Stimulated activated CD8-positive, alpha-beta memory T cell treated with anti-CD3 and anti-CD28 coated beads, Interleukin-7, amount 100 ng/mL, for 24 hours (primary cell): ENCODE measurements around the gene KIR3DL3.
"Not testable (repeated sequence)": the region's sequence is repeated elsewhere in the genome, so short reads cannot be mapped to it uniquely, and the experiment has no call there.

ENCODE experiments used
- DNase-seq: peaks from one replicate; pipeline ENCODE4 v3.0.0-alpha.2; 2020; ENCODE audit warnings: low read depth

Gene KIR3DL3

DNA sequence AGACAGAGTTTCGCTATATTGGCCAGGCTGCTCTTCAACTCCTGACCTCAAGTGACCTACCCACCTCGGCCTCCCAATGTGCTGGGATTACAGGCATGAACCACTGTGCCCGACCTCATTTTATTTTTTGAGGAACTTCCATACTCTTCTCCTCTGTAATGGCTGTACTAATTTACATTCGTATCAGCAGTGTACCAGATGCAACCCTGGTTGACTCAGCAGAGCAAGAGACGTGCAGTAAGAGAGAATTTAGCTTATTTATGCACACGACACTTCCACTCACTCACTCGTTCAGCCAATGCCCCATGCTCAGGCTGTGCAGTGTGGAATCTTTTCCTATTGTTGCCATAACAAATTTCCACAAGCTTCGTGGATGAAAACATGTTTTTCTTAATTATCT is 6.9 kb downstream of the KIR3DL3 start:
- no peak for DNase-seq

GRCh38 chr19:54738306-54738705 is 14.1 kb downstream of the KIR3DL3 start, which contains the start of gene KIR2DL3:
KIR2DL3 (plus strand) TSS chr19:54738513; CDS start chr19:54738546, 33 bp downstream.
- DNase-seq = not testable (repeated sequence)

GRCh38 chr19:54738715-54739114 is 14.5 kb downstream of the KIR3DL3 start:
- no peak for DNase-seq

GRCh38 chr19:54739587-54740497 is 15.6 kb downstream of the KIR3DL3 start:
- no peak for DNase-seq

- DNase-seq = not testable (repeated sequence)
Observed at GRCh38 chr19:54741950-54742349, 17.7 kb downstream of the KIR3DL3 start.

DNA sequence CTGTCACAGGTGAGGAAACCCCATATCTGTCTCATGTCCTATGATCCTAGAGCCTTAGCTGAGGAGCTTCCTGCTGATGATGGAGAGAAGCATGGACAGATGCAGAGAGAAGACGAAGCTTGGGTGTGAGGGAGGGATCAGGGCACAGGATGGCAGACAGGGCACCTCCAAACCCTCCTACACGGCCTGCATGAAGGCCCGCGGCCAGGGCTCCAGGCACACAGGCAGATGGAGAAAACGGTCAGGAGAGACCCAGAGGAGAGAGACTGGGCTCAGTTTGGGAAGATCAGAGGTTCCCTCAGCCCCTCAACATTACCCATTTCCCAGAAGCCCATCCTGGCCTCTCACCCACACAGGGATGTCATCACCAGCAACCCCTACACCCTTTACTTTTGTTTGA is 19.8 kb downstream of the KIR3DL3 start:
- not testable (repeated sequence) for DNase-seq

DNA sequence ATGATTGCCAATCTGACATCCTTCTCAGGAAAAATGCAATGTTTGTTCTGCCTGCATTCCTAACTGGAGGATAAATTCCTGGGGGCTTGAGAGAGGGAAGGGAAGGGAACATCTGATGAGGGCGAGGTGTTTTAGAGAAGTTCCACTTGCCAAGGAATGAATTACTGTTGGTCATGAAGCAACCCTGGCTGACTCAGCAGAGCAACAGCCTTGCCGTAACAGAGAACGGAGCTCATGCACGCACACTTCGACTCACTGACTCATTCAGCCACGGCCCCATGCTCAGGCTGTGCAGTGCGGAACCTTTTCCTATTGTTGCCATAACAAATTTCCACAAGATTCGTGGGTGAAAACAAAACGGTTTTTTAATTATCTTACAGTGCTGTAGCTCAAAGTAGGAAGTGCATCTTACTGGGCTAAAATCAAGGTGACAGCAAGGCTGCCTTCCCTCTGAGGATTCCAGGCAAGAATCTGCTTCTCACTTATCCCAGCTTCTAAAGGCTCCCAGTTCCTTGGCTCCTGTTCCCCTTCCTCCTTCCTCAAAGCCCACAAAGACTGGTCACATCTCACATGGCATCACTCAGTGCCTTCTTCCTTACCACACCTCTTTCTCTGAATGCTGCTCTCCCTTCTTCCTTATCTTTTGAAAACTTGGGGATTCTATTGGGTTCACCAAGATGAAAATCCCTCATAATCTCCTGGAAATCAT is 23.5 kb downstream of the KIR3DL3 start:
- not testable (repeated sequence) for DNase-seq

- DNase-seq = not testable (repeated sequence)
Observed at GRCh38 chr19:54750276-54750675, 26.0 kb downstream of the KIR3DL3 start.

- DNase-seq = not testable (repeated sequence)
Observed at GRCh38 chr19:54756204-54757110, 32.2 kb downstream of the KIR3DL3 start.

GRCh38 chr19:54758577-54758976 is 34.3 kb downstream of the KIR3DL3 start:
- DNase-seq = not testable (repeated sequence)

- not testable (repeated sequence) for DNase-seq
Observed at GRCh38 chr19:54764219-54764618, 40.0 kb downstream of the KIR3DL3 start.

DNA sequence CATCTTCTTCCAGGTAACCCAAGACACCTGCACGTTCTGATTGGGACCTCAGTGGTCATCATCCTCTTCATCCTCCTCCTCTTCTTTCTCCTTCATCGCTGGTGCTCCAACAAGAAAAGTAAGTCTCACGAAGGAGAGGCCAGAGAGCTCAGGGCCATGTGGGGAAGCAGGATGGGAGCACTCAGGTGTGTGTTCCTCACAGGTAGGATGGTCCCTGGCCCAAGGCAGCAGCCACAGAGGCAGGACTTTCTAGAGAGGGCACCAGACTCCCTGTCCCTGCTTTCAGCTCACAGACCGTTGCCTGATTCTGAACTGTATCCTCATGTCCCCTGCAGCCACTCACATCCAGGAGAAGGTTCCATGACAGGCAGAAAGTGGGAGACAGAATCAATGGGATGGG is 42.2 kb downstream of the KIR3DL3 start:
- not testable (repeated sequence) for DNase-seq

GRCh38 chr19:54769646-54770045 is 45.4 kb downstream of the KIR3DL3 start, which contains the start of gene KIR2DL1:
KIR2DL1 (plus strand) TSS chr19:54769793; CDS start chr19:54769851, 58 bp downstream.
- DNase-seq = not testable (repeated sequence)

DNA sequence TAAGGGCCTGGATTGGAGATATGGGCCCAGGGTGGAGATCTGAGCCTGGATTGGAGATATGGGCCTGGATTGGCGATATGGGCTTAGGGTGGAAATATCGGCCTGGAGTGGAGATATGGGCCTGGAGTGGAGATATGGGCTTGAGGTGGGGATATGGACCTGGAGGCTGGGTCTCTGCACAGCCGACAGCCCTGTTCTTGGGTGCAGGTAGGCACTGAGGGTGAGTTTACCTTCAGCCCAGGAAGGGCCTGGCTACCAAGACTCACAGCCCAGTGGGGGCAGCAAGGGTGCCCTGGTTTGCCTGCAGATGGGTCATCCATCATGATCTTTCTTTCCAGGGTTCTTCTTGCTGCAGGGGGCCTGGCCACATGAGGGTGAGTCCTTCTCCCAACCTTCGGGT is 46.3 kb downstream of the KIR3DL3 start:
- DNase-seq = not testable (repeated sequence)

DNA sequence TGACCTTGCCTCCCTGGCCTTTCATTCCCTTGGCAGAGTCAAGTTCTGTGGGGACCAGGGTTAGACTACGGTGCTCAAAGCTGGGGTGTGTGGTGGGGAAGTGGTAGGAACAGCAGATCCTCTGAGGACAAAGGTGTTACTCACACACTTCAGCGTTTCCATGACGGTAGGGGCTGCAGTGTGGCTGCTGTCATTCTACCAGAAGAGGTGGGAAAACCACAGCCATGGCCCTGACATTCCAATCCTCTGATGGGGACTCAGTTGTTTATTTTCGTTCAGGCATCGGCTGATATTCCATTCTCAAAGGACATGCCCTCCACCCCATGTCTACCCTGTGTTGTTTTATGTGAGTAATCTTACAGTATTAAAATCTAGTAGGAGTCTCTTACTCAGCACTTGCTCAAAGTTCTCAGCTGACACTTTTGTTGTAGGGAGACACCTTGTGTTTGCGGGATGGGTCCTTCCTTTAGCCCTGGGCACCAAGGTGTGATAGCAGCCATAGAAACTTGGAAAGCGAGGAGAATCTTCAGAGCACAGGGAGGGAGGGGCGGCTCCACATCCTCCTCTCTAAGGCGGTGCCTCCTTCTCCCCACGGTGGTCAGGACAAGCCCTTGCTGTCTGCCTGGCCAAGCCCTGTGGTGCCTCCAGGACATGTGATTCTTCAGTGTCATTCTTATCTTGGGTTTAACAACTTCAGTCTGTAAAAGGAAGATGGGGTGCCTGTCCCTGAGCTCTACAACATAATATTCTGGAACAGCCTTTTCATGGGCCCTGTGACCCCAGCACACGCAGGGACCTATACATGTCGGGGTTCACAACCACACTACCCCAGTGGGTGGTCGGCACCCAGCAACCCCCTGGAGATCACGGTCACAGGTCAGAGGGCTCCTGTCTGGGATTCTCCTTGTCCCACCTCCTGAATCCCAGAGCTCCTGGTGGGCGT is 47.0 kb downstream of the KIR3DL3 start:
- not testable (repeated sequence) for DNase-seq

DNA sequence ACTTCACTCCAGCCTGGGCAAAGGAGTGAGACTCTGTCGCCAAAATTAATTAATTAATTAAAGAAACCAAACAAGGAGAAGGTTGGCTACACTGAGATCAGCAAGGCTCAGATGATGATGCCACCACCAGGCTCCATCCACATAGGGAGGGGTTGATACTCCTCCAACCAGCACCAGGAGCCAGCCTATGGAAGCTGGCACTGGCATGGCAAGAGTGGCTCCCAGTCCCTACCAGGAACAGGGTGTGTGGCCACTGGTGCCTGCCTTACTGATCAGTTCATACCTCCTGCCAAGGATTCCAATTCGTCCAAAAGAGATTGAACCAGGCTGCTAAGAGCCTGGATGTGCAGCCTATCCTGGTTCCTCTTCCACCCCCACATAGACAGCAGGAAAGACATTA is 48.4 kb downstream of the KIR3DL3 start:
- DNase-seq = not testable (repeated sequence)

DNA sequence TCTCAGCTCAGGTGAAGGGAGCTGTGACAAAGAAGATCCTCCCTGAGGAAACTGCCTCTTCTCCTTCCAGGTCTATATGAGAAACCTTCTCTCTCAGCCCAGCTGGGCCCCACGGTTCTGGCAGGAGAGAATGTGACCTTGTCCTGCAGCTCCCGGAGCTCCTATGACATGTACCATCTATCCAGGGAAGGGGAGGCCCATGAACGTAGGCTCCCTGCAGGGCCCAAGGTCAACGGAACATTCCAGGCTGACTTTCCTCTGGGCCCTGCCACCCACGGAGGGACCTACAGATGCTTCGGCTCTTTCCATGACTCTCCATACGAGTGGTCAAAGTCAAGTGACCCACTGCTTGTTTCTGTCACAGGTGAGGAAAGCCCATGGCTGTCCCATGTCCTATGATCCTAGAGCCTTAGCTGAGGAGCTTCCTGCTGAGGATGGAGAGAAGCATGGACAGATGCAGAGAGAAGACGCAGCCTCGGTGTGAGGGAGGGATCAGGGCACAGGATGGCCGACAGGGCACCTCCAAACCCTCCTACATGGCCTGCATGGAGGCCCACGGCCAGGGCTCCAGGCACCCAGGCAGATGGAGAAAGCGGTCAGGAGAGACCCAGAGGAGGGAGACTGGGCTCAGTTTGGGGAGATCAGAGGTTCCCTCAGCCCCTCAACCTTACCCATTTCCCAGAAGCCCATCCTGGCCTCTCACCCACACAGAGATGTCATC is 51.0 kb downstream of the KIR3DL3 start:
- not testable (repeated sequence) for DNase-seq

DNA sequence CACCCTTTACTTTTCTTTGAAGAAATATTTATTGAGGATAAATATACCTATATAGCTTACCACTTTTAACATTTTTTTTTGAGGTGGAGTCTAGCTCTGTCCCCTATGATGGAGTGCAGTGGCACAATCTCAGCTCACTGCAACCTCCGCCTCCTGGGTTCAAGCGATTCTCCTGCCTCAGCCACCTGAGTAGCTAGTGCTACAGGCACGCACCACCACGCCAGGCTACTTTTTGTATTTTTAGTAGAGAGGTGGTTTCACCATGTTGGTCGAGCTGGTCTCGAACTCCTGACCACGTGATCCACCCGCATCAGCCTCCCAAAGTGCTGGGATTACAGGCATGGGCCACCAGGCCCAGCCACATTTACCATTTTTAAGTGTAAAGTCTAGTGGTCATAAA is 51.6 kb downstream of the KIR3DL3 start:
- DNase-seq = not testable (repeated sequence)

DNA sequence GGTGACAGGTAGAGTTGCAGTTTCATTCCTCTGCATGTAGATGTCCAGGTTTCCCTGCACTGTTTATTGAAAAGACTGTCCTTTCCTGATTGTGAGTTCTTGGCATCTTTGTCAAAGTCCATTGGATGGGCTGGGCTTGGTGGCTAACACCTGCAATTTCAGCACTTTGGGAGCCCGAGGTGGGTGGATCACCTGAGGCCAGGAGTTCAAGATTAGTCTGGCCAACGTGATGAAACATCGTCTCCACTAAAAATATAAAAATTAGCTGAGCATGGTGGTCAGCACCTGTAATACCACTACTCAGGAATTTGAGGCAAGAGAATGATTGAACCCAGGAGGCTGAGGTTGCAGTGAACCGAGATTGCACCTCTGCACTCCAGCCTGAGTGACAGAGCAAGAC is 53.6 kb downstream of the KIR3DL3 start:
- not testable (repeated sequence) for DNase-seq

DNA sequence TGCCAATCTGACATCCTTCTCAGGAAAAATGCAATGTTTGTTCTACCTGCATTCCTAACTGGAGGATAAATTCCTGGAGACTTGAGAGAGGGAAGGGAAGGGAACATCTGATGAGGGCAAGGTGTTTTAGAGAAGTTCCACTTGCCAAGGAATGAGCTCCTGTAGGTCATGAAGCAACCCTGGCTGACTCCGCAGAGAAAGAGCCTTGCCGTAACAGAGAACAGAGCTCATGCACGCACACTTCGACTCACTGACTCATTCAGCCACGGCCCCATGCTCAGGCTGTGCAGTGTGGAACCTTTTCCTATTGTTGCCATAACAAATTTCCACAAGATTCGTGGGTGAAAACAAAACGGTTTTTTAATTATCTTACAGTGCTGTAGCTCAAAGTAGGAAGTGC is 54.7 kb downstream of the KIR3DL3 start:
- not testable (repeated sequence) for DNase-seq
